Ovary (tissue), 3 donors: ENCODE data around the gene SP140.

Source experiments
- POLR2A ChIP-seq: fragments of 450-650 bp; IDR thresholded peaks from one replicate; pipeline ENCODE4 v1.6.1; 2017; ENCODE audit warnings: antibody characterized with exemption, mild to moderate bottlenecking, moderate library complexity
- TF ChIP-seq, protein P1 (sequence below), 3 donors: fragments of 450-650 bp in 2 of 3; fragments of 200-600 bp in 1 of 3; IDR thresholded peaks; one replicate each; pipeline versions ENCODE4 v1.5.1 to v1.8.0; 2016 to 2022; ENCODE audit warnings: antibody characterized with exemption in 3 of 3, mild to moderate bottlenecking in 1 of 3
- donor health status: DM: no; HTN: no; CAD: no.

DNA sequence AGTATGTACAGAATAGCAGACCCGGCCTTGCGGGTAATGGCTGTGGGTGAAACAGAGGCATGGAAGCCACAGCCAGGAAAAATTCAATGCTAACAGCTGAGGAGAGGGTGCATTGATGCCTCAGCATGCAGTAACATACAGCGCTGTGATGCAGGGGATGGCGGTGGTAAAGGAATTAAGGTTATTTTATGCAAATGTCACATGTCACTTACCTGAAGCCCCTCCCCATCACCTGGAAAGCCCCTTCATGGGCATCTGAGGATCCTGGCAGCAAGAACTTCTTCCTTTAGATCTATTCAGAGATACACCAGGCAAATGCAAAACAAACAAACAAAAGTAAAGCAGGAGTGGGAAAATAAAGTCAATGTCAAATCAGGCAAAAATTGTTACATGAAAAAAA is 4.0 kb upstream of the SP140 start:
- TF ChIP-seq POLR2A = no peak
- TF ChIP-seq, protein P1, sequence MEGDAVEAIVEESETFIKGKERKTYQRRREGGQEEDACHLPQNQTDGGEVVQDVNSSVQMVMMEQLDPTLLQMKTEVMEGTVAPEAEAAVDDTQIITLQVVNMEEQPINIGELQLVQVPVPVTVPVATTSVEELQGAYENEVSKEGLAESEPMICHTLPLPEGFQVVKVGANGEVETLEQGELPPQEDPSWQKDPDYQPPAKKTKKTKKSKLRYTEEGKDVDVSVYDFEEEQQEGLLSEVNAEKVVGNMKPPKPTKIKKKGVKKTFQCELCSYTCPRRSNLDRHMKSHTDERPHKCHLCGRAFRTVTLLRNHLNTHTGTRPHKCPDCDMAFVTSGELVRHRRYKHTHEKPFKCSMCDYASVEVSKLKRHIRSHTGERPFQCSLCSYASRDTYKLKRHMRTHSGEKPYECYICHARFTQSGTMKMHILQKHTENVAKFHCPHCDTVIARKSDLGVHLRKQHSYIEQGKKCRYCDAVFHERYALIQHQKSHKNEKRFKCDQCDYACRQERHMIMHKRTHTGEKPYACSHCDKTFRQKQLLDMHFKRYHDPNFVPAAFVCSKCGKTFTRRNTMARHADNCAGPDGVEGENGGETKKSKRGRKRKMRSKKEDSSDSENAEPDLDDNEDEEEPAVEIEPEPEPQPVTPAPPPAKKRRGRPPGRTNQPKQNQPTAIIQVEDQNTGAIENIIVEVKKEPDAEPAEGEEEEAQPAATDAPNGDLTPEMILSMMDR (IDR thresholded peaks at IDR 0.05) = no peak
